Measurements from ENCODE around the gene AGPAT4. TPM values are rescaled to one million over a fixed set of nuclear protein-coding genes. Genes with fewer than 3 reads are reported as not detected.
A peak's percentile ranks its signal among the peaks of the same experiment; 100 is the strongest.
"Not testable (repeated sequence)": the region's sequence is repeated elsewhere in the genome, so short reads cannot be mapped to it uniquely, and the experiment has no call there.

Gene AGPAT4
- polyA plus RNA-seq, 1 donor (not counting 4 experiments of a cell fraction or from before 2014, with no cell fraction given): 8.4 TPM

GRCh38 chr6:161186173-161186769, 87.6 kb downstream of the AGPAT4 start:
- no peaks in the 10 kb centered on the region for H4K20me1 ChIP-seq (ENCODE audit: control insufficient read depth, extremely low read depth, insufficient read depth, low read length)
- peaks cover 24% of the 10 kb centered on the region for H3K4me1 ChIP-seq (ENCODE audit: control insufficient read depth, extremely low read depth, insufficient read depth, low read length)
- no peak overlapping the region for H3K4me3 ChIP-seq (ENCODE audit: control insufficient read depth in 2 of 3, extremely low read depth in 1 of 3, insufficient read depth in 2 of 3, low read depth in 1 of 3, low read length in 3 of 3)
- no peak overlapping the region for H2AFZ ChIP-seq (ENCODE audit: control insufficient read depth, low read length)
- H3K36me3 ChIP-seq (ENCODE audit: control insufficient read depth in 2 of 2, extremely low read depth in 1 of 2, insufficient read depth in 2 of 2, low read length in 2 of 2): peaks cover 0 to under 1% of the 10 kb centered on the region in 2 experiments
- no peaks in the 10 kb centered on the region for H3K79me2 ChIP-seq (ENCODE audit: control insufficient read depth, insufficient read depth, low read length)
- no peak for TF ChIP-seq EZH2 (IDR thresholded peaks at IDR 0.05; ENCODE audit: low read length)
- no peak for TF ChIP-seq CTCF (optimal IDR thresholded peaks at IDR 0.05 in 1 of 3, IDR thresholded peaks at IDR 0.05 in 1 of 3, conservative IDR thresholded peaks at IDR 0.05 in 1 of 3; ENCODE audit: extremely low read depth in 1 of 3, insufficient read depth in 2 of 3, low read length in 3 of 3)
- dilution Hi-C loops (cut with MboI; ENCODE audit: extremely low pct_ligation_motif_present, low sequenced_read_pairs): no loop called here
- no peak overlapping the region for H3K4me2 ChIP-seq (ENCODE audit: control insufficient read depth, extremely low read depth, insufficient read depth, low read depth, low read length)
- peak; percentile 82 for FAIRE-seq
- H3K9me3 ChIP-seq (ENCODE audit: control insufficient read depth, low read depth, low read length): no peaks in the 10 kb centered on the region
- no peaks in the 10 kb centered on the region for H3K27me3 ChIP-seq (ENCODE audit: control insufficient read depth, extremely low read depth, insufficient read depth, low read length)
- peak overlapping the region; percentile 4 for H3K27ac ChIP-seq (ENCODE audit: control insufficient read depth, insufficient read depth, low read length)
- no peak overlapping the region for H3K9ac ChIP-seq (ENCODE audit: control insufficient read depth, extremely low read depth, insufficient read depth, low read length)
- peak; percentile 32 for DNase-seq (ENCODE audit: low read depth, low spot score)
- no peaks in the 10 kb centered on the region for H3K9me1 ChIP-seq (ENCODE audit: control insufficient read depth, extremely low read depth, insufficient read depth, low read length)

- no peak overlapping the region for H2AFZ ChIP-seq (ENCODE audit: control insufficient read depth, low read length)
- H3K4me3 ChIP-seq (ENCODE audit: control insufficient read depth in 2 of 3, extremely low read depth in 1 of 3, insufficient read depth in 2 of 3, low read depth in 1 of 3, low read length in 3 of 3): no peak overlapping the region
- dilution Hi-C loops (cut with MboI; ENCODE audit: extremely low pct_ligation_motif_present, low sequenced_read_pairs): no loop called here
- H3K27me3 ChIP-seq (ENCODE audit: control insufficient read depth, extremely low read depth, insufficient read depth, low read length): no peaks in the 10 kb centered on the region
- TF ChIP-seq EZH2 (IDR thresholded peaks at IDR 0.05; ENCODE audit: low read length) (no peak), CTCF (optimal IDR thresholded peaks at IDR 0.05 in 1 of 3, IDR thresholded peaks at IDR 0.05 in 1 of 3, conservative IDR thresholded peaks at IDR 0.05 in 1 of 3; ENCODE audit: extremely low read depth in 1 of 3, insufficient read depth in 2 of 3, low read length in 3 of 3) (no peak)
- H3K4me2 ChIP-seq (ENCODE audit: control insufficient read depth, extremely low read depth, insufficient read depth, low read depth, low read length): no peak overlapping the region
- peaks cover 7% of the 10 kb centered on the region for H3K4me1 ChIP-seq (ENCODE audit: control insufficient read depth, extremely low read depth, insufficient read depth, low read length)
- H3K79me2 ChIP-seq (ENCODE audit: control insufficient read depth, insufficient read depth, low read length): no peaks in the 10 kb centered on the region
- no peak overlapping the region for H3K9ac ChIP-seq (ENCODE audit: control insufficient read depth, extremely low read depth, insufficient read depth, low read length)
- DNase-seq (ENCODE audit: low read depth, low spot score) (no peak), FAIRE-seq (no peak)
- no peaks in the 10 kb centered on the region for H3K9me1 ChIP-seq (ENCODE audit: control insufficient read depth, extremely low read depth, insufficient read depth, low read length)
- H4K20me1 ChIP-seq (ENCODE audit: control insufficient read depth, extremely low read depth, insufficient read depth, low read length): no peaks in the 10 kb centered on the region
- peaks cover 0 to 4% of the 10 kb centered on the region in 2 experiments for H3K36me3 ChIP-seq (ENCODE audit: control insufficient read depth in 2 of 2, extremely low read depth in 1 of 2, insufficient read depth in 2 of 2, low read length in 2 of 2)
- H3K27ac ChIP-seq (ENCODE audit: control insufficient read depth, insufficient read depth, low read length): no peak overlapping the region
- H3K9me3 ChIP-seq (ENCODE audit: control insufficient read depth, low read depth, low read length): no peaks in the 10 kb centered on the region
Observed at GRCh38 chr6:161181121-161181520, 92.7 kb downstream of the AGPAT4 start.

GRCh38 chr6:161178155-161178554, 95.7 kb downstream of the AGPAT4 start:
- H3K9me1 ChIP-seq (ENCODE audit: control insufficient read depth, extremely low read depth, insufficient read depth, low read length); dilution Hi-C loops (cut with MboI; ENCODE audit: extremely low pct_ligation_motif_present, low sequenced_read_pairs); H3K36me3 ChIP-seq (ENCODE audit: control insufficient read depth in 2 of 2, extremely low read depth in 1 of 2, insufficient read depth in 2 of 2, low read length in 2 of 2); DNase-seq (ENCODE audit: low read depth, low spot score); H4K20me1 ChIP-seq (ENCODE audit: control insufficient read depth, extremely low read depth, insufficient read depth, low read length); H3K27ac ChIP-seq (ENCODE audit: control insufficient read depth, insufficient read depth, low read length); H3K9ac ChIP-seq (ENCODE audit: control insufficient read depth, extremely low read depth, insufficient read depth, low read length); H3K9me3 ChIP-seq (ENCODE audit: control insufficient read depth, low read depth, low read length); H3K79me2 ChIP-seq (ENCODE audit: control insufficient read depth, insufficient read depth, low read length); H3K4me2 ChIP-seq (ENCODE audit: control insufficient read depth, extremely low read depth, insufficient read depth, low read depth, low read length); H2AFZ ChIP-seq (ENCODE audit: control insufficient read depth, low read length); FAIRE-seq; H3K4me3 ChIP-seq (ENCODE audit: control insufficient read depth in 2 of 3, extremely low read depth in 1 of 3, insufficient read depth in 2 of 3, low read depth in 1 of 3, low read length in 3 of 3); H3K27me3 ChIP-seq (ENCODE audit: control insufficient read depth, extremely low read depth, insufficient read depth, low read length); H3K4me1 ChIP-seq (ENCODE audit: control insufficient read depth, extremely low read depth, insufficient read depth, low read length): not testable (repeated sequence)

GRCh38 chr6:161176428-161176827, 97.4 kb downstream of the AGPAT4 start:
- H3K4me2 ChIP-seq (ENCODE audit: control insufficient read depth, extremely low read depth, insufficient read depth, low read depth, low read length); H3K4me3 ChIP-seq (ENCODE audit: control insufficient read depth in 2 of 3, extremely low read depth in 1 of 3, insufficient read depth in 2 of 3, low read depth in 1 of 3, low read length in 3 of 3); H2AFZ ChIP-seq (ENCODE audit: control insufficient read depth, low read length); H3K79me2 ChIP-seq (ENCODE audit: control insufficient read depth, insufficient read depth, low read length); H3K9me3 ChIP-seq (ENCODE audit: control insufficient read depth, low read depth, low read length); dilution Hi-C loops (cut with MboI; ENCODE audit: extremely low pct_ligation_motif_present, low sequenced_read_pairs); H3K4me1 ChIP-seq (ENCODE audit: control insufficient read depth, extremely low read depth, insufficient read depth, low read length); H3K27ac ChIP-seq (ENCODE audit: control insufficient read depth, insufficient read depth, low read length); DNase-seq (ENCODE audit: low read depth, low spot score); H3K27me3 ChIP-seq (ENCODE audit: control insufficient read depth, extremely low read depth, insufficient read depth, low read length); H3K9ac ChIP-seq (ENCODE audit: control insufficient read depth, extremely low read depth, insufficient read depth, low read length); H4K20me1 ChIP-seq (ENCODE audit: control insufficient read depth, extremely low read depth, insufficient read depth, low read length); FAIRE-seq; H3K9me1 ChIP-seq (ENCODE audit: control insufficient read depth, extremely low read depth, insufficient read depth, low read length); H3K36me3 ChIP-seq (ENCODE audit: control insufficient read depth in 2 of 2, extremely low read depth in 1 of 2, insufficient read depth in 2 of 2, low read length in 2 of 2): not testable (repeated sequence)
